ENCODE data around the gene CTBP2.

- no peak for TF ChIP-seq CTCF (IDR thresholded peaks at IDR 0.05; ENCODE audit: low read depth, low read length, poor library complexity, severe bottlenecking)
- TF ChIP-seq EZH2phosphoT487 (IDR thresholded peaks at IDR 0.05; ENCODE audit: borderline replicate concordance, low read length) = no peak
Observed at GRCh38 chr10:125060482-125060825, 99.9 kb downstream of the CTBP2 start.
